Measurements from ENCODE around the gene TEX13B.
"Not testable (repeated sequence)": the region's sequence is repeated elsewhere in the genome, so short reads cannot be mapped to it uniquely, and the experiment has no call there.

Gene TEX13B, protein sequence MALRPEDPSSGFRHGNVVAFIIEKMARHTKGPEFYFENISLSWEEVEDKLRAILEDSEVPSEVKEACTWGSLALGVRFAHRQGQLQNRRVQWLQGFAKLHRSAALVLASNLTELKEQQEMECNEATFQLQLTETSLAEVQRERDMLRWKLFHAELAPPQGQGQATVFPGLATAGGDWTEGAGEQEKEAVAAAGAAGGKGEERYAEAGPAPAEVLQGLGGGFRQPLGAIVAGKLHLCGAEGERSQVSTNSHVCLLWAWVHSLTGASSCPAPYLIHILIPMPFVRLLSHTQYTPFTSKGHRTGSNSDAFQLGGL

DNA sequence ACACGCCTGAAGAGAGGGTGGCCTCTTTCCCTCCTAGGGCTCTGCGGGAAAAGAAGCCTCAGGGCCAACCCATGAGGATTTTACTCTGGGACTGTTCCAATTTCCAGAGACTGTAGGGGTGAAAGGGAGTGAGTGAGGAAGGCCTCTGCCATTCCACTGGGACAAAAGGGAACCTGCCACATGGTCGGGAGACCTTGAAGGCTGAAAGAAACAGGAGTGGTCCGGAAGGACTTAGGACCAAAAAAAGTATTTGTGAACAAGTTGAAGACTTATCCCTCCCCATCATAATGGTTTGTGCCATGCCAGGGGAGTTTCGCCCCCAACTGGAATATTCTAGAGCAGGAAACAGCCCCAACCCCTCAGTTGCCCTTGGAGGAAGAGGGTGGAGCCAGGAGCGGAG lies at the start of gene TEX13B:
TSS of gene TEX13B (minus strand) at position 15 of the 400 bp plus-strand sequence. CDS start 243 bp downstream, outside the sequence.
- DNase-seq, result no peak

GRCh38 chrX:108029928-108030711 lies 48.0 kb upstream of the TEX13B start:
- DNase-seq, result no peak

GRCh38 chrX:108028854-108029253 lies 46.7 kb upstream of the TEX13B start:
- no peak for DNase-seq

DNA sequence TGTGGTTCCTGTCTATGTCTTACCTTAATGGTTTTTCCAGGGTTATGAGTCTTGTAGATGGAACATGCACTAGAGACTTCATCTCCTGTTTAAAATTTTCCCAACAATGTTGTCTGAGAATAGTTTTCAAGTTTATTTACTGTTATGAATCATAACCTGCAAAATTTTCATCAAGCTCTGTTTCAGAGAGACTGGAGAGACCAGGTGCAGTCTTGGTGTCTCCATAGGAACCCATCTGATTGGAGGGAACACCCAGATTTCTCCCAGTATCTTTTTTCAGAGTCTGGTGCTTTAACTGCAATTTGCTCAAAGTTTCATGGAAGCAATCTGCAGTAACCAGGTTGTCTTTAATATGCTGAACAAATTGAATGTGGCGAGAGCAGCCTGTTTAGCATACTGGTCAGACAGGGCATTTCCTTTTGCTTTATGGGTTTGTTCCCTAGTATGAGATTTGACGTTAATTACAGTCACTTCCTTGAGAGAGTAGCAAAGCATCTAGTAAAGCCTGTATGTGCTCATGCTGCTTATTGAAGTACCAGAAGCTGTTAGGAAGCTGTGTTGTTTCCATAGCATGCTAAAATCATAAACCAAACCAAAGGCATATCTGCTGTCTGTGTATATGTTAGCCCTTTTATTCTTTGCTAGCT lies 43.9 kb upstream of the TEX13B start:
- DNase-seq, result no peak

- no peak for DNase-seq
Observed at GRCh38 chrX:108025376-108025775, 43.2 kb upstream of the TEX13B start.

DNA sequence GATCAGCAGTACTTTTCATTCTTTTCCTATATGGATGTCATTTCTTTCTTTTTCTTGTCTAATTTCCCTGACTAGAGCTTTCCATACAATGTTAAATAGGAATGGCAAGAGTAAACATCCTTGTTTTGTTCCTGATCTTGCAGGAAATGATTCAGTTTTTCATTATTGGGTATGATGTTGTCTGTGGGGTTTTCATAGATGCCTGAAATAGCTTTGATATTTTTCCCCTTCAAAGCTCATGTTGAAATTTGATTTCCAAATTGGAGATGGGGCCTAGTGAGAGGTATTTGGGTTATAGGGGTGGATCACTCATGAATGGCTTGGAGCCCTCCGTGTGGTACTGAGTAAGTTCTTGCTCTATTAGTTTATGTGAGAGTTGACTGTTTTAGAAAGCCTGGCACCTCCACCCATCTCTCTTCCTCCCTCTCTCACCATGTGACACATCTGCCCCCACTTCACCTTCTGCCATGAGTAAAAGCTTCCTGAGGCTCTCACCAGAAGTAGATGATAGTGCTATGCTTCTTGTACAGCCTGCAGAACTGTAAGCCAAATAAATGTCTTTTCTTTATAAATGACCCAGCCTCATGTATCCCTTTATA lies 40.4 kb upstream of the TEX13B start:
- peak in 1 of 2 experiments; percentile 24 for DNase-seq

DNA sequence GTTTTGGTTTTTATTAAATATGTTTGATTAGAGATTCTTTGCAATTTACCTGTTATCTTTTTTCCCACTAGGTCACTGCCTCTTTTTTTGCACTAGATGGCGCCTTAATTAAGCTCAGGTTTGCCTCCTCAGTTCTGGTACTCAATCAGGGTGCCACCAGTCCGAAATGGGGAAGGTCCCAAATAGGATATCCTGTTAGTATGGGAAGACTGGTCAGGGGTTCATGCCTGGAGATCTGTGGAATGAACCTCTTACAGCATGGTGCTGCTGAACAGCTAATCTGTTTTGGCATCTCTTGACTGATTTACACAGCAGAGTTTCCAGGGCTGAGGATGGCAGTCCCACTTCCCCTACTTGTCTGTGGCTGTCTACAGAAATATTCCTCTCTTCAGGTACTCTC lies 38.5 kb upstream of the TEX13B start:
- peak in 1 of 2 experiments; percentile 6 for DNase-seq

DNA sequence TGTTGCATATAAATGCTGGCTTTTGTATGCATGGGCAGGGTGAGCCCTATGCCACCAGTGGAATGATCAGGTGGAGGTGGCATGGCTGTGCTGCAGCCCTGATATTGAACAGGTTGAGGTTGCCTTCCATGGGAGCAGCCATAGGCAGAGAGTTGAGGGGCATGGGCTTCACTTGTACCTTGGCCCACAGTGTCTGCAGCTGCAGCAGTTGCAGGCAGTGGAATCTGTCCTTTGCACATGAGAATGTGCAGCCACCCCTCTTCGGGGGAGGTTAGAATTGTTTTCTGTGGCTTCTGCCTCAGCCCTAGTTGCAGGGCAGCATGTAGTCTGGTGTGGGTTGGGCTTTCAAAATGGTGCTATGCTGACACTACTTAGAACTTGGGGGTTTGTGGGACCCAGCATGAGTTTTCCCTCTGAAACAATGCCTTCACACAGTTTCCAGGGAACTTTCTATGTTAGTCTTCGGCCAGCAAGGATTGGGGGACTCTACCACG lies 37.3 kb upstream of the TEX13B start:
- no peak for DNase-seq

GRCh38 chrX:108018656-108019381 lies 36.6 kb upstream of the TEX13B start:
- no peak for DNase-seq

DNA sequence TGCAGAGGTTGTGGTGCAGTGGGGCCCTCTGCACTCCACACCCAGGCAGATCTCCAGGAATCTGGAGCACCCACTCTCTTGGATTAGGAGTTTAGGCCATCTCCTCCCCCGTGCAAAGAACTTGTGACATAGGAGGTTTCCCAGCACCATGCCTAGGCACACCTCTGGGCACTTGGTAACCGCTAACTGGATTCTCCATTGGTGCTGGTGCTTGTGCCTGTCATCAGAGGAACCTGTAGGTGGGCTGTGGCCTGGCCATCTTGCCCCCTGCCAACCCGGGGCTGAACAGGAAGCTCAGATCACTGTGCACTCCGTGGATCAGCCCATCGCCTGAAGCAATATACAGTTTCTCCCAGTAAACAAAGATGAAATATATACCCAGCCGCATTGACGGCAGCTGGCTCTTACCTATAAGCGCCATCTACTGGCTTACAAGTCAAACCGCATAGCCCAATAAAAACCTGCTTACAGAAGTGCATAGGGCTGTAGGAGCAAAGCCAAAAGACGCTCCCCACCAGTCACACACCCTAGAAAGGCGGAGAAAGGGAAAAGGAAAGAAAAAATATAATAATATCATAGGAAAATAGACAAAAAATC lies 19.1 kb upstream of the TEX13B start:
- peak in 1 of 2 experiments; percentile 5 for DNase-seq

DNA sequence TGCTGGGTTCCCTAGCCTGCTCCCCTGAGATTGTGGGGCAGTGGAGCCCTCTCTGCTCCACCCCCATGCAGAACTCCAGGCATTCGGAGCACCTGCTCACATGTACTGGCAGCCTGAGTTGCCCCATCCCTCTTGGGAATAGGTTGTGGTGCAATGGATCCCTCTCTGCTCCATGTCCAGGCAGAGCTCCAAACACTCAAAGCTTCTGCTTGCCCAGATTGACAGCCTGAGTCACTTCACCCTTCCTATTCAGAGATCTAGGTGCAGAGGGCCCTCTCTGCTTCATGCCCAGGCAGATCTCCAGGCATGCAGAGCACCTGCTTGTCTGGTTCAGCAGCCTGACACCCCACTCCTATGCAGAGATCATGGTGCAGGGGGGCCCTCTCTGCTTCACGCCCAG lies 18.6 kb upstream of the TEX13B start:
- DNase-seq, result no peak

- DNase-seq, result no peak
Observed at GRCh38 chrX:107996124-107996523, 14.0 kb upstream of the TEX13B start.

- no peak for DNase-seq
Observed at GRCh38 chrX:107985033-107985432, 2.9 kb upstream of the TEX13B start.

GRCh38 chrX:107979534-107979933 lies 2.6 kb downstream of the TEX13B start:
- DNase-seq, result peak in 1 of 2 experiments; percentile 7

DNA sequence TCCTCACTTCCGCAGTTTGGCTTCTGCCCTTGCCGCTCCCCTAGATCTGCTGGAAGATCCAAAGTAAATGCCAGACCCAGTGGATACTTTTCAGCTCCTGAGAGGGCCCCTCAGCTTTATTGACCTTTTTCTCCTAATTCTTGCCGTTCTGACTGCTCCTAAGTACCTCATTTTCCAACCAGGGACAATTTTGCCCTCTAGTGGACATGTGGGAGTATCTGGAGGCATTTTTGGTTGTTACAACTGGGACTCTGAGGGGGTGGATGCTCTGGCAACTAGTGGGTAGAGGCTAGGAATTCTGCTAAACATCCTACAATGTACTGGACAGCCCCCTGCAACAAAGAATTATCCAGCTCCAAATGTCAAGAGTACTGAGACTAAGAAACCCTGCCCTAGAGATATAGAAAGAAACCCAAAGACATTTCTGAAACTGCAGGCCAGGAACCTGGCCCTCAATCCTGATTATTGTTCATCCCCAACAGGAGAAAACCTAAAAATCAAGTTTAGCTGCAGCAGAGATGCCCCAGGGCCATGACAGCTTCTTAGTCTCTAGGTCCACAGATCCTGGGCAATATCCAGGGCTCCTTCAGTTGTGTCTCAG lies 3.4 kb downstream of the TEX13B start:
- no peak for DNase-seq

DNA sequence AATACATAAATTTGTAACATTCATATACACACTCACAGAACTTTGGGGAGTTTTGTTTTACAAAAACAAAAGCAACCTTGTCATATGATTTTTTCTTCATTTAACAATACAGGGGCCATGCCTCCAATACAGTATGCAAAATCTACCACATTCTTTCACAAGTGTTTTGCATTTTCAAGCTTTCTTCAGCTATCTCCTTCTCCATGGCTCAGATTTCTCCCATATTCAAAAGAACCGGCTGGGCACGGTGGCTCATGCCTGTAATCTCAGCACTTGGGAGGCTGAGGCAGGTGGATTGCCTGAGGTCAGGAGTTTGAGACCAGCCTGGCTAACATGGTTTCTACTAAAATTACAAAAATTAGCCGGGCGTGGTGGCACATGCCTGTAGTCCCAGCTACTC lies 4.1 kb downstream of the TEX13B start:
- DNase-seq, result no peak

- DNase-seq, result no peak
Observed at GRCh38 chrX:107971636-107972035, 10.5 kb downstream of the TEX13B start.

- no peak for DNase-seq
Observed at GRCh38 chrX:107970073-107970472, 12.1 kb downstream of the TEX13B start.

- no peak for DNase-seq
Observed at GRCh38 chrX:107968623-107969022, 13.5 kb downstream of the TEX13B start.

DNA sequence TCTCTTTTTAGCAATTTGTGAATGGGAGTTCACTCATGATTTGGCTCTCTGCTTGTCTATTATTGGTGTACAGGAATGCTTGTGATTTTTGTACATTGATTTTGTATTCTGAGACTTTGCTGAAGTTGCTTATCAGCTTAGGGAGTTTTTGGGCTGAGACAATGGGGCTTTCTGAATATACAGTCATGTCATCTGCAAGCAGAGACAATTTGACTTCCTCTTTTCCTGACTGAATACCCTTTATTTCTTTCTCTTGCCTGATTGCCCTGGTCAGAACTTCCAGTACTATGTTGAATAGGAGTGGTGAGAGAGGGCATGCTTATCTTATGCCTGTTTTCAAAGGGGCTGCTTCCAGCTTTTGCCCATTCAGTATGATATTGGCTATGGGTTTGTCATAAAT lies 26.8 kb downstream of the TEX13B start:
- not testable (repeated sequence) for DNase-seq

DNA sequence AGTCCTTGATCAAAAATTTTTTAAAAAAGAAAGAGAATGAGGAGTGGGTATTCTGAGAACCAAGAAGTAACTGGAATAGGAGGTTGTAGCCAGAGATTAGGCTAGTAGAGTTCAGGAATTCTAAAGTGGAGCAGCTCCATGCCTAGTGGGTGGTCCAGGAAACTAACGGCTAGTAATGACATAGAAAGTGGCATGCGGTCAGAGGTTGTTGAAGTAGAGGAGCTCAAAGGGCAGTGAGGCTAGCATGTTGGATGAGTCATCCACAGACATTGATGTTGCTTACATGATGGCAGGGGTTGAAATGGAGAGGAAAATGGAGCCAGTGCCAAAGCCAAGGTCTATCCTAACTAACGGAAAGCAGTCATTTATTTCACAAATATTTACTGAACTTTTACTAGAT lies 42.1 kb downstream of the TEX13B start:
- no peak for DNase-seq

- no peak for DNase-seq
Observed at GRCh38 chrX:107936434-107936730, 45.8 kb downstream of the TEX13B start.

All from activated CD4-positive, alpha-beta T cell treated with anti-CD3 and anti-CD28 coated beads, Interleukin-2, amount 50 U/mL, for 48 hours (primary cell).